Amygdala (tissue), 56 donors: ENCODE data around the gene IGFN1.
"Not testable (repeated sequence)": the region's sequence is repeated elsewhere in the genome, so short reads cannot be mapped to it uniquely, and the experiment has no call there.

Experiments used
- DNase-seq, 56 donors: peaks; one replicate each; lab custom pipeline; 2025; lab: John Stamatoyannopoulos, UW

IGFN1 gene

GRCh38 chr1:201157949-201158348, 32.7 kb upstream of the IGFN1 start:
- no peak for DNase-seq

- DNase-seq: not testable (repeated sequence)
Measured at GRCh38 chr1:201163036-201163435, 27.6 kb upstream of the IGFN1 start.

GRCh38 chr1:201163707-201164106, 26.9 kb upstream of the IGFN1 start:
- no peak for DNase-seq

GRCh38 chr1:201164645-201165044, 26.0 kb upstream of the IGFN1 start:
- no peak for DNase-seq

- no peak for DNase-seq
Measured at GRCh38 chr1:201167041-201167991, 23.3 kb upstream of the IGFN1 start.

- no peak for DNase-seq
Measured at GRCh38 chr1:201169203-201169602, 21.4 kb upstream of the IGFN1 start.

- no peak for DNase-seq
Measured at GRCh38 chr1:201169971-201170532, 20.6 kb upstream of the IGFN1 start.

GRCh38 chr1:201170533-201171062, 20.0 kb upstream of the IGFN1 start:
- DNase-seq: peak; percentile 17 to 95 (median 84)

- peak in 16 of 56 donors; percentile 12 to 81 (median 55) for DNase-seq
Measured at GRCh38 chr1:201171063-201172036, 19.3 kb upstream of the IGFN1 start.

- no peak for DNase-seq
Measured at GRCh38 chr1:201172326-201172725, 18.3 kb upstream of the IGFN1 start.

GRCh38 chr1:201172999-201173610, 17.5 kb upstream of the IGFN1 start:
- DNase-seq: no peak

GRCh38 chr1:201173736-201174135, 16.9 kb upstream of the IGFN1 start:
- DNase-seq: no peak

GRCh38 chr1:201175820-201176500, 14.7 kb upstream of the IGFN1 start:
- DNase-seq: no peak

- DNase-seq: no peak
Measured at GRCh38 chr1:201176940-201177339, 13.7 kb upstream of the IGFN1 start.

GRCh38 chr1:201178718-201179117, 11.9 kb upstream of the IGFN1 start:
- DNase-seq: no peak

GRCh38 chr1:201180141-201180540, 10.5 kb upstream of the IGFN1 start:
- DNase-seq: no peak

- no peak for DNase-seq
Measured at GRCh38 chr1:201180901-201181300, 9.7 kb upstream of the IGFN1 start.

- DNase-seq: no peak
Measured at GRCh38 chr1:201181323-201181722, 9.3 kb upstream of the IGFN1 start.

- DNase-seq: no peak
Measured at GRCh38 chr1:201181726-201182125, 8.9 kb upstream of the IGFN1 start.
